DND-41 (cell line): ENCODE data around the gene ISY1.

ENCODE experiments used
- CTCF ChIP-seq: IDR thresholded peaks from 2 replicates; pipeline ENCODE4 v1.5.1; 2012; ENCODE audit warnings: borderline replicate concordance, low read length, moderate library complexity, mild to moderate bottlenecking; ENCODE audit not compliant: poor library complexity, severe bottlenecking; ENCODE audit errors: extremely low read depth
- EZH2 ChIP-seq: IDR thresholded peaks from 3 replicates; pipeline ENCODE4 v1.6.1; 2012; ENCODE audit warnings: borderline replicate concordance, low read depth, mild to moderate bottlenecking, moderate library complexity, low read length, inconsistent platforms; ENCODE audit not compliant: severe bottlenecking

DNA sequence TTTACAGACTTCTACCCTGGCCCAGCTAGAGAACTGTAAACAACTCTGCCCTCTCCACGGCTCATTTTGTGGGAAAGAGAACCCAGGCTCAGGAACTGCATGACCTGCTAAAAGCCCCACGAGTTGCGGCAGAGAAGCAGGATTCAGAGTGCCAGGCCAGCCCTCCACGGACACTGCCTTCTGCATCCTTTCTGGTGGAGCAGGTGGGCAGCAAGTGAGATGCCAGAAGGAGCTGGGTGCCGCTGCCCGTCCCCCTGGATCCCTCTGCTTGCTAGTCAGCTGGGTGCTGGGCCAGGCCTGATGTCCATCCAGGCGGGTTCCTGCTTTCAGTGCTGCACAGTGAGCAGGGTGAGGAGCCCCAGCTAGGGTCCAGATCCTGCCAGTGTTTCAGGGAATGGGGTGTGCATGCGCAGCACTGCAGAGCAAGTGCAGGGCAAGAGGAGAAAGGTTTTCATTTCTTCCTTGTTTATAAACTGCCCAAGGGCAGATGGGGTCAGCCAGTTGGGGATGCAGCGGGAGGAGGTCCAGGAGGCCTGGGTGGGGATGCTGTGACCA, 34.1 kb downstream of the ISY1 start:
- TF ChIP-seq CTCF (no peak), EZH2 (no peak)
